Measurements from ENCODE around the gene TNXB. TPM values are rescaled to one million over a fixed set of nuclear protein-coding genes. Genes with fewer than 3 reads are reported as not detected.

TNXB gene
- polyA plus RNA-seq (2012; ENCODE audit: insufficient read depth, insufficient read length): 2.7 TPM

- no peak within 1 kb of the TSS for H3K4me3 ChIP-seq (ENCODE audit: low read length)
- no peak for DNase-seq (ENCODE audit: low read depth, low spot score)
Measured at GRCh38 chr6:32109114-32109764, at the start of gene TNXB. TSS of gene TNXB (minus strand) at chr6:32109338. CDS start at chr6:32098198, 11,140 bp downstream.

DNA sequence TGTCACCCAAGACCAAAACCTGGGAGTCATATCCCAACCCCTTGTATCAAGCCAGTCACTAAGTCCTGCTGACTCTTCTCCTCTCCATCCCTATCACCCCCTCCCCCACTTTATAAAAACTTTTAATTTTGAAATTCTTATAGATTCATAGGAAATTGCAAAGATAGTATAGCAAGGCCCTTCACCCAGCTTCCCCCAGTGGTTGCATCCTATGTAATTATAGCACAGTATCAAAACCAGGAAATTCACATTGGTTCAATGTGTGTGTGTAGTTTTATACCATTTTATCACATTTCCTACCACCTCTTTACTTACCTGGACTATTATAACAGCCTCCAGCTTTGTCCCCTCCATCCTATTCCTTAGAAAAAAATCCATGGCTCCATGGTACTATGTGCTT, 48.9 kb upstream of the TNXB start:
- no peak overlapping the region for H3K4me3 ChIP-seq (ENCODE audit: low read length)
- no peak for DNase-seq (ENCODE audit: low read depth, low spot score)

GRCh38 chr6:32156891-32157290, 47.8 kb upstream of the TNXB start:
- no peak for DNase-seq (ENCODE audit: low read depth, low spot score)

GRCh38 chr6:32154514-32155161, 45.5 kb upstream of the TNXB start:
- peak; percentile 58 for DNase-seq (ENCODE audit: low read depth, low spot score)
- peak overlapping the region; percentile 75 for H3K4me3 ChIP-seq (ENCODE audit: low read length)

More at GRCh38 chr6:32156891-32157290, 47.8 kb upstream of the TNXB start:
- H3K4me3 ChIP-seq (ENCODE audit: low read length): no peak overlapping the region

GRCh38 chr6:32153564-32154513, 44.7 kb upstream of the TNXB start, which contains the start of gene PPT2:
TSS of gene PPT2 (plus strand) at chr6:32154141. CDS start at chr6:32154595, 454 bp downstream.
- DNase-seq (ENCODE audit: low read depth, low spot score): peak; percentile 93

DNA sequence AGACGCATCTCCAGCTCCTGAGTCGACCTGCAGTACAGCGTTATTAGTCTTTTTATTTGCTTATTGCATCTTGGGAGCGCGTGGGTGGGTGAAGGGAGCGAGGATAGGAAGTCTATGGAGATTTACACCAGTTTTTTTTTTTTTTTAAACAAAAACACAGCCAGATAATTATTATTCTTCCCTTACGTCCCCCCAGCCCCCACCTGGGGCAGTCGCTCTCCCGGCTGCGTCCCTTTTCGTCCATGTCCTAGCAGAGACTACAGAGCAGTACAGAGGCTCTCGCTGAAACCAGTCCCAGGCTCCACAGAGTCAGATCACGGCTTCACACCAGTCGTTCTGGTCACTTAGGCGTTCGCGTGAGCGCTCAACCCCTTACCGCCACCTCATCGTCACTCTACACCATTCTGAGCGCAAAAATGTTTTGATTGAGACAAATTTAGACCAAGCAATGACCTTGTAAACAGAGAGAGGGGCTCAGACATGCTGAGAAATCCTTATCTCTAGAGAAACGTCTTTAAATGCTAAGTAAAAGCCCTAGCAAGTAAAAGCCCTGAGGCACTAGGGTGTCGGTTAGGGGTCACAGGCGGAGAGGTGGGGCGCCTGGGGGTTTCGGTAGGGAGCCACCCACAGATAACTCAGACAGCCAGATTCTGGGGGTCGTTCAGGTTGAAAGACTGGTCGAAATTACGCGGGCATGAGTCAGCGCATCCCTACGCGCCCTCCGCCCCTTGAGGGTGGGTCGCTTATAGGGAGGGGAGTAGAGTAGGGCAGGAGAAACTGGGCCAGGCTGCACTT, 43.8 kb upstream of the TNXB start:
- no peak for DNase-seq (ENCODE audit: low read depth, low spot score)
- H3K4me3 ChIP-seq (ENCODE audit: low read length): peak overlapping the region; percentile 75

More at GRCh38 chr6:32153564-32154513, 44.7 kb upstream of the TNXB start, which contains the start of gene PPT2:
- peak within 1 kb of the TSS; percentile 75 for H3K4me3 ChIP-seq (ENCODE audit: low read length)

GRCh38 chr6:32151863-32152768, 43.0 kb upstream of the TNXB start, which contains the start of gene PRRT1:
TSS of gene PRRT1 (minus strand) at chr6:32151939. CDS start at chr6:32151827, 112 bp downstream.
- no peak for DNase-seq (ENCODE audit: low read depth, low spot score)
- H3K4me3 ChIP-seq (ENCODE audit: low read length): no peak within 1 kb of the TSS

- H3K4me3 ChIP-seq (ENCODE audit: low read length): no peak overlapping the region
- DNase-seq (ENCODE audit: low read depth, low spot score): no peak
Measured at GRCh38 chr6:32151181-32151862, 42.2 kb upstream of the TNXB start.

DNA sequence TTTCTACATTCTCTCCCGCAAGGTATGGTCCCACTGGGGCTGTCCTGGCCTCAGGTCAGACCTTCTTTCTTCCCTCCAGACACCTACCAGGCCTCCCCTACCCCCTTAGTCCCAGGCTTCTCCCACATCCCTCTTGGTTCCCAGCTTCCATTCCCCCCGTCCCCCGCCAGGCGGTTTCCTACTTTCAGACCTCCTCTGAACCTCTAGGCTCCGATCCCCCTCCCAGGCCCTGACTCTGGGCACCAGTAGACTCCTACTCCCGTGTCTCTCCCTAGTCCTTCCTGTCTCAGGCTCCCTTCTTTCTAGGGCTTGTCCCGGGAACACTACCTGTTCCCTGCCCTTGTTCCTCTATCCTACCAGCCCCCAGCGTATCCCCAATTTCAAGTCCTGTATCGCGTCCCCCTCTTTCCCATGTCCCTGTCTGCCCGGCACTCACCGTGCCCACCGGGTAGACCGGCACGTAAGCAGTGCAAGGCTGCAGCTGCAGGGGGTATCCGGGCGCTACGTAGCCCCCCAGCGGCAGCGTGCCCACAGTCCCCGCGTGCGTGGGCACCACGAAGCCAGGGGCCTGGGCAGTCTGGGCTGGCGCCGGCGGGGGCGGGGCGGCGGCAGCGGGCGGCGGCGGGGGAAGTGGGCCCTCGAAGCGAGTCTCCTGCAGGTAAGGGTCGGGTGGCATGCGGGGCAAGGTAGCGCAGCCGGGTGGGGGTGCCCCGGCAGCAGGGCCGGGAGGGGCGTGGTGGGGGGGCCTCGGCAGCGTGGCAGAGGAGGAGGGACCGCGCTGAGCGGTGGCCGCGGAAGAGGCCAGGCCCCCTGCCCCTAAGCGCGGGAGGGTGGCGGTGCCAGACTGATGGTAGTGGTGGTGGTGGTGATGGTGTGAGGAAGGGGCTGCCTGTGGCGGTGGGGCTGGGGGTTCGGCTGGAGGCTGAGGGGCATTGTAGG, 41.1 kb upstream of the TNXB start:
- no peak for DNase-seq (ENCODE audit: low read depth, low spot score)

GRCh38 chr6:32149092-32149755, 40.1 kb upstream of the TNXB start:
- H3K4me3 ChIP-seq (ENCODE audit: low read length): no peak overlapping the region
- DNase-seq (ENCODE audit: low read depth, low spot score): no peak

More for the DNA sequence above, 41.1 kb upstream of the TNXB start:
- no peak overlapping the region for H3K4me3 ChIP-seq (ENCODE audit: low read length)

DNA sequence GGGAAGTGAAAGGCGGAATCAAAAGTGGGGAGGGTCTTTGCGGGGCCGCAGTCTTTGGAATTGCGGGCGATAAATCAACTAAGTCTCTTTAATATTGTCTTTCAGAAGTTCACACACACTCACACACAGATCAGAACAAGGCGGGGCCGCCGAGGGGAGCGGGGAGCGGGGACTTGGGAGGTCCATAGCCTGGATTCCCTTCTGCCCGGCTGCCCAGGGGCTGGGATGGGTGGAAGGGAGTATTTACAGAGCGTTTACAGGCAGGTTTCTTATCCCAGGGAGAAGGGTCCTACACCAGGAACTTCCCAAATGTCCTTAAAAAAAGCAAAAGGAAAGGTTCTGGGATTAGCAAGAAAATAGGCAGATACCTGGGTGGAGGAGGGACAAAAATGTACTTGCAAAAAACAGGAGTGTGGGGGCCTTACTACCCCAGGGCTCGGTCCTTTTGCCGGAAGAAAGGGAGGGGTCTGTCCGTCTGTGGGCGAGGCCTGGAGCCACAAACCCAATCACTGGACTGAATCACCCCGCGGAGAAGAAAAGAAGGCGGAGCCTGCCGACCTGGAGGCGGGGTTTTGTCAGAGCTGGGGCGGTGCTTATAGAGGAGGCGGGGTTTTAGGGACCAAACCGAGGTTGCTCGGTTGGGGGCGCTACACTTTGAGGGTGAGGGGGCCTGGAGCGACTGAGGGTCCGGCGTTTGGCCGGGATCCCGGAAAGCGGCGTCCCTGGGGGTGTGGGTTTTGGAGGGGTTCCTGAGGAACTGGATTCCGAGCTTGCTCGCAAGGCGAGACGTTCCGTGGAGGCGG, 39.4 kb upstream of the TNXB start:
- no peak for DNase-seq (ENCODE audit: low read depth, low spot score)

GRCh38 chr6:32147401-32148132, 38.4 kb upstream of the TNXB start:
- DNase-seq (ENCODE audit: low read depth, low spot score): no peak
- no peak overlapping the region for H3K4me3 ChIP-seq (ENCODE audit: low read length)

More for the DNA sequence above, 39.4 kb upstream of the TNXB start:
- no peak overlapping the region for H3K4me3 ChIP-seq (ENCODE audit: low read length)

- no peak for DNase-seq (ENCODE audit: low read depth, low spot score)
- no peak overlapping the region for H3K4me3 ChIP-seq (ENCODE audit: low read length)
Measured at GRCh38 chr6:32146687-32147086, 37.5 kb upstream of the TNXB start.

DNA sequence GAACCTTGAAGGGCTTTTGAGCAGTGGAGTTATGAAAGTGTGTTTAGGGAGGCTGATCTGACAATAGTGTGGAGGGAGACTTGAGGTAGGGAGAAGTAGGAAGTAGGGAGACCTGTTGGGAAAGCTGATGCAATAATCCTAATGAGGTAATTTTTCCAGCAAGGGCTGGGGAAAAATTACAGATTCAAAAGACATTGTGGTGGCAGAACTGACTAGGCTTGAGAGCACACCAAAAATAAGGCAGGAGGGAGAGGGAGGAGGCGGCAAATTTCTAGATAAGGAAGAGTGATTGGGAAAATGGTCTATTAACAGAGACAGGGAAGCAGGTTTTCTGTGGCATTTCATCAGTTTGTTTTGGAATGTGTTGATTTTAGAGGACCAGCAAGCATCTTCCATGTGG, 37.1 kb upstream of the TNXB start:
- DNase-seq (ENCODE audit: low read depth, low spot score): no peak
- H3K4me3 ChIP-seq (ENCODE audit: low read length): no peak overlapping the region

Measured in Jurkat, Clone E6-1 (cell line).